Neural crest cell (in vitro differentiated cells): Measurements from ENCODE around the gene PTCH1. TPM values are rescaled to one million over a fixed set of nuclear protein-coding genes. Genes with fewer than 3 reads are reported as not detected.

Source experiments
- DNase-seq: peaks from one replicate; pipeline ENCODE4 v3.0.0; 2021; ENCODE audit warnings: low read depth, mixed read lengths, low spot score
- H3K27ac Mint-ChIP-seq: one replicate; pipeline ENCODE4 v1.8.0; 2021; ENCODE audit warnings: mild to moderate bottlenecking, mixed read lengths; ENCODE audit not compliant: unreplicated experiment
- H3K27me3 Mint-ChIP-seq: 2 replicates; pipeline ENCODE4 v1.8.0; 2021; ENCODE audit warnings: low read depth, mild to moderate bottlenecking, mixed read lengths
- H3K36me3 Mint-ChIP-seq: 2 replicates; pipeline ENCODE4 v1.8.0; 2021; ENCODE audit warnings: low read depth, mild to moderate bottlenecking, mixed read lengths
- H3K4me1 Mint-ChIP-seq: 2 replicates; pipeline ENCODE4 v1.8.0; 2021; ENCODE audit warnings: mixed read lengths
- H3K4me3 Mint-ChIP-seq: one replicate; pipeline ENCODE4 v1.8.0; 2021; ENCODE audit warnings: mild to moderate bottlenecking, mixed read lengths
- H3K9me3 Mint-ChIP-seq: 2 replicates; pipeline ENCODE4 v1.8.0; 2021; ENCODE audit warnings: mixed read lengths
- CTCF ChIP-seq: fragments of 200-600 bp; sonication (generic); conservative IDR thresholded peaks from 2 replicates; pipeline ENCODE4 v1.5.0; 2021; ENCODE audit warnings: antibody characterized with exemption, mild to moderate bottlenecking
- total RNA-seq: library from RNA; stranded (reverse); gene quantifications from 2 replicates; pipeline ENCODE4 v1.2.1, GENCODE V29; 2021

The PTCH1 gene
- total RNA-seq, 1 donor from 2014 or later, result 75.6 TPM

- H3K9me3 Mint-ChIP-seq, result peaks cover 3% of the 10 kb centered on the region
- H3K4me1 Mint-ChIP-seq, result peaks cover 13% of the 10 kb centered on the region
- no peak overlapping the region for H3K4me3 Mint-ChIP-seq
- no peak for TF ChIP-seq CTCF
- no peak for DNase-seq
- peaks cover 24% of the 10 kb centered on the region for H3K36me3 Mint-ChIP-seq
- no peaks in the 10 kb centered on the region for H3K27me3 Mint-ChIP-seq
- H3K27ac Mint-ChIP-seq, result no peak overlapping the region
Measured at GRCh38 chr9:95443301-95443700, 73.5 kb downstream of the PTCH1 start.

GRCh38 chr9:95441081-95441480, 75.7 kb downstream of the PTCH1 start:
- no peak overlapping the region for H3K4me3 Mint-ChIP-seq
- no peak overlapping the region for H3K27ac Mint-ChIP-seq
- peaks cover 13% of the 10 kb centered on the region for H3K36me3 Mint-ChIP-seq
- H3K9me3 Mint-ChIP-seq, result peaks cover 5% of the 10 kb centered on the region
- DNase-seq, result no peak
- H3K4me1 Mint-ChIP-seq, result peaks cover 4% of the 10 kb centered on the region
- no peak for TF ChIP-seq CTCF
- no peaks in the 10 kb centered on the region for H3K27me3 Mint-ChIP-seq

- H3K27ac Mint-ChIP-seq, result no peak overlapping the region
- H3K4me3 Mint-ChIP-seq, result no peak overlapping the region
- no peaks in the 10 kb centered on the region for H3K27me3 Mint-ChIP-seq
- peaks cover 4% of the 10 kb centered on the region for H3K4me1 Mint-ChIP-seq
- no peak for TF ChIP-seq CTCF
- DNase-seq, result no peak
- peaks cover 11% of the 10 kb centered on the region for H3K36me3 Mint-ChIP-seq
- peaks cover 6% of the 10 kb centered on the region for H3K9me3 Mint-ChIP-seq
Measured at GRCh38 chr9:95440447-95440846, 76.3 kb downstream of the PTCH1 start.

- Mint-ChIP-seq H3K27me3 (peaks cover 5% of the 10 kb centered on the region), H3K4me1 (peaks cover 13% of the 10 kb centered on the region), H3K27ac (no peak overlapping the region), H3K4me3 (no peak overlapping the region), H3K9me3 (peaks cover 12% of the 10 kb centered on the region), H3K36me3 (peaks cover 6% of the 10 kb centered on the region)
- TF ChIP-seq CTCF, result no peak
- DNase-seq, result no peak
Measured at GRCh38 chr9:95438561-95439357, 78.0 kb downstream of the PTCH1 start.

GRCh38 chr9:95437559-95437958, 79.2 kb downstream of the PTCH1 start:
- peaks cover under 1% of the 10 kb centered on the region for H3K36me3 Mint-ChIP-seq
- H3K4me1 Mint-ChIP-seq, result peaks cover 13% of the 10 kb centered on the region
- DNase-seq, result no peak
- H3K9me3 Mint-ChIP-seq, result peaks cover 12% of the 10 kb centered on the region
- no peak overlapping the region for H3K27ac Mint-ChIP-seq
- peaks cover 5% of the 10 kb centered on the region for H3K27me3 Mint-ChIP-seq
- TF ChIP-seq CTCF, result no peak
- H3K4me3 Mint-ChIP-seq, result no peak overlapping the region
